Measurements from ENCODE around the gene AEN.
"Not testable (repeated sequence)": the region's sequence is repeated elsewhere in the genome, so short reads cannot be mapped to it uniquely, and the experiment has no call there.

AEN gene

DNA sequence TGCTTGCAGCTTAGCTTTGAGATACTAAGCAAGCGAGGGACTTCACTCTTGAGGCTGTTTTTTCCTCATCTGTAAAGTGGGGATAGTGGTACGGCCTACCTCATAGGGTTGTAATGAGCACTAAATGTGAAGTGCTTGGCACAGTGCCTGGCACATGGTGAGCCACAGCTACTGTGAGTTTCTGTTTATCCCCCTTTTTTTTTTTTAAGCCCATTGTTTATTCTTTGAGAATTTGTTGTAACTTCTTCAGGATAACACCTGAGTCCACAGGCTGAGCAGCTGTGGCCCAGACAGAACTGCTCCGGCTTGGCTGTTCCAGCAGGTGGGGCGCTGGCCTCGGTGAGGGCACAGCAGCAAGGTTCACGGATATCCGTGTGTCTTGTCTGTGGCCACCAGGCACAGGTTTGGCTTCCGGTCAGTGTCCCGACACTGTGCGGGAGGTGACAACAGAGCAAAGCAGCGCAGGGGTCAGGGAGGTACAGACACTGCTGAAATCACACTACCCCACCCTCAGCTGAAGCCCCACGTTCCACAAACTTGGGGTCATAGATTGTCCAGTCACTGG, 10.4 kb downstream of the AEN start:
- no peak for DNase-seq

DNA sequence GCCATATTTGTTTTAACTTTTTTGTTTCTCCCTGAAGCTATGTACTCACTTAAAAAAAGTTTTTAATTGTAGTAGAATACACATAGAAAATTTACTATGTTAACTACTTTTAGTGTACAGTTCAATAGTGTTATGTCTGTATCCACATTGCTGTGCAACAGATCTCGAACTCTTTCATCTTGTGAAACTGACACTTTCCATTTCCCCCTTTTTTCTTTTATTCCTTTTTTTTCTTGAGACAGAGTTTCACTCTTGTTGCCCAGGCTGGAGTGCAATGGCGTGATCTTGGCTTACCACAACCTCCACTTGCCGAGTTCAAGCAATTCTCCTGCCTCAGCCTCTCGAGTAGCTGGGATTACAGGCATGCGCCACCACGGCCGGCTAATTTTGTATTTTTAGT, 11.7 kb downstream of the AEN start:
- DNase-seq = peak in 3 of 4 experiments; percentile 24 to 53 (median 46)

DNA sequence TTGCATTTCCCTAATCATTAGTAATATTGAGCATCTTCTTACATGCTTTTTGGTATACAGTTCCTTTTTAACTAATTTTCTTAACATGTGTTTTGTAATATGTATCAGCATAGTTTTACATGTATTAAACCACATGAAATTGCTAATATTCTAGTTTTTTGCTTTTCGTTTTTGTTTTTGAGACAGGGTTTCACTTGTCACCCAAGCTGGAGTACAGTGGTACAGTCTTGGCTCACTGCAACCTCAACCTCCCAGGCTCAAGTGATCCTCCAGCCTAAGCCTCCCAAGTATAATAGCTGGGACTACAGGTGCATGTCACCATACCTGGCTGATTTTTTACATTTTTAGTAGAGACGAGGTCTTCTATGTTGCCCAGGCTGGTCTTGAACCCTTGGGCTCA, 13.3 kb downstream of the AEN start:
- DNase-seq = no peak

DNA sequence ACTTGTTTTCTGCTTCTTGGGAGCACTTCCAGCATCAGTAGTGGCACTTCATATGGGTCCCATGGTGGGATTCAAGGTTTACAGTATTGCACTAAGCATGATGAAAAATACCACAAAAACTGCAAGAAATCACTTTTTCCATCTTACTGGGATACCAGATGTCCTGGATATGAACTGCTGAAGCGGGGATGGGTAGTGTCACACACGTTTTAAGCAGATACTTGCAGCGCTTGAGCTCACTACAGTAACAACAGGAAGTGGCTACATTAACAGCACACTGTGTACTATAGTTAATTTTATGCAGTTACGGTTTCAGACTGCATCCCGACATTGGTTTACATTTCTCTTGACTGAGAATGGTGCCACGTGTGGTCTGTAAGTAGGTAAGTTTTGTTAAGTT, 14.2 kb downstream of the AEN start:
- no peak for DNase-seq

DNA sequence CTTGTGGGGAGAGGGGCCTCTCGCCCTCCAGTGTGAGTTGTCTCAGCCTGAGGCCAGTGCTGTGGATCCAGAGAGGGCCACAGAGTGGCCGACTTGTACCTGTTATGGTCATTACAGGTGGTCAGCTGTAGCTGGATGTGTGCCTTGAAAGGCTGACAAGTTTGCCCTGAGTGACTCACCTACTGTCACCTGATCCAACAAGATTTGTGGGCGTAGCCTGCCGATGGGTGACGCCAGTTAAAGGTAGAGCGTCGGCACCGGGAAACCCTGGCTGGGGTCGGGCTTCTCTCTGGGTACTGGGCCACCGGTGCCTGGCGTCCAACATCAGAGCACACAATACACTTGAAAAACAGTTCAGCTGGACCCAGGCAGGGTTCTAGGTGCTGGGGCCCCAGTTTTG, 14.9 kb downstream of the AEN start:
- no peak for DNase-seq

DNA sequence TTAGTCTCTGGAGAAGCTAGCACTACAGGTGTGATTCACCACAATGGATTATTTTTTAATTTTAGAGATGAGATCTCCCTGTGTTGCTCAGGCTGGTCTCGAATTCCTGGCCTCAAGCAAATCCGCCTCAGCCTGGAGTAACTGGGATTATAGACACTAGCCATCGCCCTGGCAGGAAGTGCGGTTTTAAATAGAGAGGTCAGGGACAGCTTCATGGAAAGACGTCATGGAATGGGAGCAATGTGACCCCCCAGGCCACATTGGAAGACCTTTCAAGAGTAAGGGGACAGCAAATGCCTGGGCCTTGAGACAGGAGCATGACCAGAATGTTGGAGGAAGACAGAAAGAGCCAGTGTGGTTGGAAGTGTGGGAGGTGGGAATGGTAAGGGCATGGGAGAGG, 15.5 kb downstream of the AEN start:
- DNase-seq = no peak

DNA sequence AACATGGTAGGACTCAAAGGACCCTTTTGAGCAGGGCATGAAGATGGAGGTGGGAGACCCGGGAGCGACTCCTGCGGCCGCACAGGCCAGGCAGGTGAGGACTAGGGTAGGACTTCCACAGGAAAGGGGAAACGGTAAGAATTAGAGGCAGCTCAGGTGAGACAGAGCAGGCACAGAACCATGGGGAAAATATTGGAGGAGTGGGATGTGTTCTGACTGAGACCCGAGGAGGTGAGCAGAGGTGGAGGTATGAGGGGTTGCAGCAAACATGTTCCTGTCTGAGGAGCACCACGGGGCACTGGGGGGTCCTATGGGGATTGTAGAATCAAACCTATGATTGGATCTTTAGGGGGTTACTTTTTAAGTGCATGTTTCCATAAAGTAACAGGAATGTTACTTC, 16.3 kb downstream of the AEN start:
- DNase-seq = no peak

DNA sequence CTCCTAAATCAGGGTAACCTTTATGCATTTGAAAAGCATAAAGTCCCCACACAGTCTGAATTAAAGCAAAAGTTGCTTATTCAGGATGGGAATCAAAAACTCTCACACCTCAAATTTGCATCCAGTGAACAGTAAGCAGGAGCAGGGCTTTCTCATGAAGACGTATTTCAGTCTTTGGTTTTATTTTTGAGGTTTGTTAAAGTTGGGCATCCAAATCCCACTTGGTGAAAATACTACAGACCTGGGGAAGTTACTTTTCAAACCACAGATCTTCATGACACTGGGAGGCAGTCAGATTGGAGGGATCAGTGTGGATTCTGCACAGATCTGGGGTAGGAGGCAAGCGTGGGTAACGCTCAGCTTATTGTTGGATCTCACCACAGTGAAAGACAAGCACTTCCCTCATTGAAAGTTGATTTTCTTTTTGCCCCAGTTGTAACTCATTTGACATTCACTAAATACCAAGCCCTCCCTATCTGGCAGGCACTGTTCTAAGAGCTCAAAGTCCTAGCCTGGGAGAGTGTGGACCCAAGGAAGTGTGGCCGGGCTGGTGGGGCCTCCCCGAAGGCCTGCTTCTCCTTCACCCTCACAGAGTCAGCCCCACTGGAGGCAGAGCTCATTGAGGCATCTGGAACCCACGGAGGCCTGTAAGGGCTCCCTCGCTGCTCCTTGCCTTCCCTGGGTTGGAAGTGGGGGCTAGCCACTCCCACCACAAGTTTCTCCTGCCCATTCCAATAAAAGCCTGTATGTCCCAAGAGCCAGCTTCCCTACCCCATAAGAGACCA, 16.9 kb downstream of the AEN start:
- no peak for DNase-seq

DNA sequence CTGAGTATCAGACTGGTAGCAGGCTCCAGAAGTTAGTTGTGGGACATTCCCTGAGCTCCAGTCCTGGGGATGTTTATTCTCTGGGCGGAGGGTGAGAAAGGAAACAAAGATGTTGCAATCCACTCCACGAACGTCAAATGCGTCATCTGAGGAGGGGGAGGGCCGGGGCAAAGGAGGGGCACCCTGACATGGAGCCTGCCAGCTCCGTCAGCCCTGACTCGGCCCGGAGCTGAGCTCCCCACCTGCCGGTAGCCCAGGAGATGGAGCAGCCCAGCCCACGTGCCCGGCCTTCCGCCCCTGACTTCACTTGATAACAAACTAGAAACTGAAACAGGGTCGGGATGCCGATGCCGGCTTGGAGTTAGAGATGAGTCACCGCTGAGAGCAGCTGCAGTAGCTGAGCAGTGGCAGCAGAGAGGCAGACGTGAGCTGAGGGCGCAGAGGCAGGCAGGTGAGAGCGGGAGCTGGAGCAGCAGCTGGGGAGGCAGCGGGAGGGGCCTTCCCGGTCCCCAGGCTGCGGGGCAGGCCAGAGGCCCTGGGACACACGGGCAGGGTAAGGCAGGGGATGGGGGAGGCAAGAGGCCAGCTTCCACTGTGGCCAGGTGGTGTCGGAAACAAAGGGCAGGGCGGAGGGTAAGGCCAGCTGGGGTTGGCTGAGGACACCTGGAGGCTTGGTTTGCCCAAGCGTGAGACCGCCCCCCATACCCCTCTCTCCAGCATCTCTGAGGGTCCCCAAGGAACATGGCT, 17.7 kb downstream of the AEN start, which contains the start of gene ISG20:
TSS of gene ISG20 (plus strand) at position 391 of the 747 bp plus-strand sequence. CDS start at position 742, 351 bp downstream.
- DNase-seq = peak; percentile 87 to 93 (median 91)

DNA sequence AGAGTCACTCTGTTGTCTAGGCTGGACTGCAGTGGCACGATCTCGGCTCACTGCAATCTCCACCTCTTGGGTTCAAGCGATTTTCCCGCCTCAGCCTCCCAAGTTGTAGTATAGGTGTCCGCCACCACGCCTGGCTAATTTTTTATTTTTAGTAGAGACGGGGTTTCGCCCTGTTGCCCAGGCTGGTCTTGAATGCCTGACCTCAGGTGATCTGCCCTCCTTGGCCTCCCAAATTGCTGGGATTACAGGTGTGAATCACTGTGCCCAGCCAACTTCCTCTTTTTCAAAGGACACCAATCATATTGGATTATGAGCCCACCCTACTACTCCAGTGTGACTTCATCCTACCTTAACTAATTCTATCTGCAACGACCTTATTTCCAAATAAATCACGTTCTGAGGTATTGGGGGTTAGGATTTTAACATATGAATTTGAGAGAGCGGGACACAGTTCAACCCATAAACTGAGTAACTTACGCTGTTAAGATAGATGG, 20.9 kb downstream of the AEN start:
- DNase-seq = no peak

DNA sequence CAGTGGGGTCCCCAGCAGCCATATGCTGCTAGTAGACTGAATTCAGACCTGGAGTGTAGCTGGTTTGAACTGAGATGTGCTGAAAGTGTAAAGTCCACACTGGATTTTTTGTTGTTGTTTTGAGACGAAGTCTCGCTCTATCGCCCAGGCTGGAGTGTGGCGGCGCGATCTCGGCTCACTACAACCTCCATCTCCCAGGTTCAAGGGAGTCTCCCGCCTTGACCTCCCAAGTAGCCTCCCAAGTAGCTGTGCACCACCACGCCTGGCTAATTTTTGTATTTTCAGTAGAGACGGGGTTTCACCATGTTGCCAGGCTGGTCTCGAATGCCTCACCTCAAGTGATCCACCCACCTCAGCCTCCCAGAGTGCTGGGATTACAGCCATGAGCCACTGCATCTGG, 21.4 kb downstream of the AEN start:
- not testable (repeated sequence) for DNase-seq

DNA sequence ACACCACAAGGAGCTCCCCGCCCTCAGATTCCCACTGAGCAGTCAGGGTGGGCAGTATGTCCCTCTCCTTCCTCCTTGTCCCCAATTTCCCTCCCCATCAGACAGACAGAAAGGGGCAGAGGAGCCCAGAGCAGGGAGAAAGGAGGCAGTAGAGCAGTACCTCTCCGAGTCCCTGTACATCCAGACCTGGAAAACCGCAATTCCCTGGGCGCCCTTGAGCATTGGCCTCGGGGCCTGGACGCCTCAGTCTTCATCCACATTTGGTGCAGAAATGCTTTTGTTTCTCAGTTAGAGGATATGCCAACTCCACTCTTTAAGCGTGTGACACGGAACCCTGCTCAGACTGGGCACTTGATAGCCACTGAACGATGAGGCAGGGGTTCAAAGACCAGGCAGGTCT, 23.6 kb downstream of the AEN start:
- no peak for DNase-seq

DNA sequence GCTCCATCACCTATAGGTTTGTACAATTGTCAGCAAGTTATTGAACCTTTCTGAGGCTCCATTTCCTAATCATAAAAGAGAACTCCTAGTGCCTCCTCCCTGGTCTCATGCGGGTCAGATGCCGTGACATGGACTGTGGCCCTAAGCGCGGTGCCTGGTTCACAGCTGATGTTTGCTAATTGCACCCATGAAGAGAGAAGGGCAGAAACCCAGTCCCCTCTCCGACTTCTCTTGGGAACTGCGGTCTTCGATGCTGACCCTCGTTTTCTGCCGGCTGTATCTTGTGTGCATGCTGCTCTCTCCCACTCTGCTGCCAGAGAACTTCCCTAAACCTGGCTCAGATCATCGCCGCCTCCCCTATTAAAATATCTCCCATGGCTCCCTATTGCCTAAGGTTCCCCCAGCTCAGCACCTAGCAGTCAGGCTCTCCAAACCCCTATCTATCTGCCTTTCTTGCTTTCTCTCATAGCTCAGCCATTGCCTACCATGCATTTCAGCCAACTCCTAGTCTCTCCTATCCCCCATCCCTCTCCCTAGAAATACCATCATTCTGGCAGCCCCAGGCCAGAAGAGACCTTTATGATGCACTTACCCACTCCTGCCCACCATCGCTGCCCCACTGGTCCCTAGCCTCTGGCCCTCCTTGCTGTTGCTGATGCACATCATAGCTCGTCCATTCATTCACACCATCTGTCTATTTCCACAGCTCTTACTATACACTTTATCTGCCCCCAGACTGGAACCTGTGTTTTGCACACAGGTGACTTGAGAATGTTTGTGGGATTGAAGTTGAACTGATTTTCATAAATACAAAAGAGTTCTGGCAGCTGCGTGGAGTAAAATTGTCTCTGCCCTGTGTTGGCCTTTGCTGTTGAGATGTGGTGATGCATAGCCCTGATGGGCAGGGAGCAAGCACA, 24.3 kb downstream of the AEN start:
- no peak for DNase-seq

DNA sequence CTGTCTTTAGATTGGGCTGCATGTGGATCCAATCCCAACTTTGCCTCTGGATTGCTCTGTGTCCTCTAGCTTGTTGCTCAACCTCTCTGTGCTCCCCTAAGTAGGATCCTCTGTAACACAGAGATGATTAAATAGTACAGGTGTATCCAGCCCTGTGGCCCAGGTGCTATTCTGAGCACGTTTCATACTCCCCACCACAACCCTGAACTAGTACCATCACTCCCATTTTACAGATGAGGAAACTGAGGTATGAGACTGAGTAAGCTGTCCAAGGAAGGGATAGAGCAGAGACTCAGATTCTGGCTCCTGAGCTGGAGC, 24.9 kb downstream of the AEN start:
- no peak for DNase-seq

DNA sequence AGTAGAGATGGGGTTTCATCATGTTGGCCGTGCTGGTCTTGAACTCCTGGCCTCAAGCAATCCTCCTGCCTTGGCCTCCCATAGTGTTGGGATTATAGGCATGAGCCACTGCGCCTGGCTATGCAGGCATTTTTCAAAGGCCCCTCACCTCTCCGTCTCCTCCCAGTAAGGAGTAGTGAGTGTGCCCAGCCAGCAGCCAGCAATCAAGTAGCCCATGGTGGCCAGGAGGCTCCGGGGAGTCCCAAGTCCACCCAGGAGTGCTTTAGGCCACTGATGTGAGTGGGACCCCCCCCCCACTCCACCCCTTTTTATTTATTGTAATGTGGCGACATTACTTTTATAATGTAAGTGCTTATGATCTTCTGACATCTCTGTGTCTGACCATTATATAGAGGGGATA, 25.8 kb downstream of the AEN start:
- DNase-seq = no peak

DNA sequence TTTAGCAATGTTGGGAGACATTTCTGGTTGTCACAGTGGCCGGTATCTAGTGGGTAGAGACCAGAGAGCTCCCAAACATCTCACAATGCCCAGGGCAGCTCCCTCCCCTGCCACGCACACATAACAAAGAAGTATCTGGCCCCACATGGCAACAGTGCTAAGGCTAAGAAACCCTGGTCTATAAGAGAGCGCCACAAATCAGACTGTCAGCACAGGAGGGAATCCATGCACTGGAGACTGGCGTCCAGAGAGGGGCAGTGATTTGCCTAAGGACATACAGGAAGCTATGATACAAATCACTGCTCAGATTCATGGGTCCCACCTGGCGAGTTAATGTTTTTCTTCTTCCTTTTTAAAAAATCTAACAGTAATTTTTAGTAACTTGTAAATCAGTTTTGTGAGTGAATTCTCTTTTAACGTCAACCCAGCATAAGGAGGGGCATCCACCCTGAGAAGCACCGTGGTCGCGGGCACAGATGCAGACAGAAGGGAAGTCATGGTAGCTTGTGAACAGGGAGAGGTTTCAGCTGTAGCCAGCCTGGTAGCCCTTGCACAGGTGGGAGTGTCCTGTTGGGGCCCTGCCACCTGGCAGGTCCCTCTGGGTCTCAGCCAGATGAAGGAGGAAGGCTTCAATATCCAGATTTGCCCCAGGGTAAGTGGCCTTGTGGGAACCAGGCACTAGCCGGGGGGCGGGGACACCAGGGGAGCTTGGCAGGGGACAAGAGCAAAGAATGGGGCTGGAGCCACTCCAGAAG, 26.4 kb downstream of the AEN start:
- DNase-seq = no peak

DNA sequence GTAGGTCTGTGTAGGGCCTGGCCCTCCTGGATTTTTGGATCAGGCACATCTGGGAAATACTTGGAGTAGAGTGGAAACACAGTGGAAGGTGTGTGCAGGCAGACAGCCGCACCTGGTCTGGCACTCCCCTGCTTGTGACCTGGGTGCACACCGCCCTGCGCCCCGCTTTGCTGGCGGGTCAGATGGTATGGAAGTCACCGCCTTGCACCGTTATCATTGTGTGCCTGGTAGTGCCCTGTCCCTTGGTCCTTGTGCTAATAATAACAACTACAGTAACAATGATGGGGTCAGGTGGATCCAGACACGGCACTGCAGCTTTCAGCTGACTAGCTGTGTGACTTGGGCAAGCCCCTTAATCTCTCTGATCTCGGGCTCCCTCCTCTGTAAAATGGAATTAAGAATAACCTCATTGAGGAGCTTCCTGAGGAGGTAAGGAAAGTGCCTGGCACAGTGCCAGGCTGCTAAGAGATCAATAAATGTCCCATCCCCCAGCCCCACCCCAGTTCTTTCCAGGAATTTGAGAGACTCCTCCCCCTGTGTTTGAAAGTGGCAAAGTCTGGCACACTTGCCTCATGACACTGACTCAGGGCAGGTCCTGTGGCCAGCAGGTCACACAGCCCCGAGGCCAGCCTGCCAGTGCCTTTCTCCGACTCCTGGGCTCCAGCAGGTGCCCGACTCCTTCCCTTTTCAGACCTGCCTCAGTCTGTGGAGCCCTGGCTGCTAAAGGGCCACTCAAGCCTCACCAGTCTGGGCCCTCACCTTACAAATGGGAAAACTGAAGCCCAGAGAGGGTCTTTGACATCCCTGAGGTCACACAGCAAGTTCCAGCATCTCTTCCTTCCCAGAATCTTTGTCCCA, 27.4 kb downstream of the AEN start:
- DNase-seq = no peak

DNA sequence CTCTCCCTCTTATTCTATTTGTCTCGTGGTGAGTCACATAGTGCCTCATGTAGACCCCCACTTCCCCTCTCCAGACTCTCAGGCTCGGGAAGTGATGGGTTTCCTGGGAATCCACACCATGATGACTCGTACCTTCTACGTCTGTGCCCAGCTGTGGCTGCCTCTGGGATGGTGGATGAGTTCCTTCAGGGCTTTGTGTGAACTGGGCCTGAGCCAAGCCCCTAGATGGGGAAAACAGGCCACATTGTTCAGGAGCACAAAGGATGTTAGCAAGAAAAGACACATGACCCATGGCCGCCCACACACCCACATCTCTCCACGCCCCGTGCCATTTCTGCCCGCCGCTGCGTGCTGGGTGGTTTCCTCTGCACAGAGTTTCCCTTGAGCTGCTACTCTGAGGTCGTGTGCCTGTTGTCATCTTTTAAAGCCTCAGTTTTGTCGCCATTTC, 28.2 kb downstream of the AEN start:
- DNase-seq = peak; percentile 35 to 59 (median 56)

DNA sequence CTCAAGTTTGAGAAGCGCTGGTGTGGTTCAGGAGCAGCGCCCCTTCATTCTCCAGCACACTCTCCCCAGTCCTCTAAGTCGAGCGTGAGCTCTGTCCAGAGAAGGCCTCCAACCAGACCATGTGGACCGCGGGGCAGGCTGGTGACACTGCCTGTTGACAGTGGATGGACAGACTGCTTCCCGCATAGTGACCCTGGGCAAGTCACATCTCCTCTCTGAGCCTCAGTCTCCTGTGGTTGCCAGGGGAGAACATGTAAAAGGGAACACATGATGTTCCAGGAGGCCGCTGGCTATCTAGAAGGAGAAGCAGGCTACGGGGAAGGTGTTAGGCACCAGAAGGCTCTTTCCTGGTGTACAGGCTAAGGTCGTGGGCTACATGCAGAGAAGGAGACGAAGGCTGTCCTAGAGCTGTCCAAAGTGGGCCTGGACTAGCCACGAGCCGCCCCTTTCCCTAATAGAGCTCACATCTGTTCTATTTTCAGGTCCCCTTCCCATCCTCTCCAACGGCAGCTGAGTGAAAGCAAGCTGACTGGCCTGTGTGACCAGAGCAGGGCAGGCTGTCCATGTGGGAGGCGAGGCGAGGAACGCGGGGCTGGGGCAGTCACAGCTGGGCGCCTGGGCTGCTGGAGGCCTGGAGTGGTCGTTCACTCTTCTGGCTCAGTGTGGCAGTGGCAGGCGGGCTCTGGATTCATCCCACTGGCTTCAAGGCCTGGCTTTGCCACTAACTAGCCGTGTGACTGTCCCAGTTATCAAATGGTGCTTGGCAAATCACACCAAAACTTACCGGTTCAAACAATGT, 28.8 kb downstream of the AEN start:
- DNase-seq = no peak

DNA sequence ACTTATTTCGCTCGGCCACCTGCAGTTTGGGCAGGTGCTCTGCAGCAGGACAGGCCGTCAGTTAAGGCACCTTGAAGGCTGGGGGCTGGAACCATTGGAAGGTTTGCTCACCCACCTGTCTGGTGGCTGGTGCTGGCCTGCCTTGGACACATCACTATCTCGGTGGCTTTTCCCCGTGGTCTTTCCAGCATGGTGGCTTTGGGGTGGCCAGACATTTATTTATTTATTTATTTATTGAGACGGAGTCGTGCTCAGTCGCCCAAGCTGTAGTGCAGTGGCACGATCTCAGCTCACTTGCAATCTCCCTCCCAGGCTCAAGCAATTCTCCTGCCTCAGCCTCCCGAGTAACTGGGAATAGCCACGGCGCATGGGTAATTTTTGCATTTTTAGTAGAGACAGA, 29.4 kb downstream of the AEN start:
- no peak for DNase-seq
